Measurements from ENCODE around the gene FTCD.

FTCD gene

DNA sequence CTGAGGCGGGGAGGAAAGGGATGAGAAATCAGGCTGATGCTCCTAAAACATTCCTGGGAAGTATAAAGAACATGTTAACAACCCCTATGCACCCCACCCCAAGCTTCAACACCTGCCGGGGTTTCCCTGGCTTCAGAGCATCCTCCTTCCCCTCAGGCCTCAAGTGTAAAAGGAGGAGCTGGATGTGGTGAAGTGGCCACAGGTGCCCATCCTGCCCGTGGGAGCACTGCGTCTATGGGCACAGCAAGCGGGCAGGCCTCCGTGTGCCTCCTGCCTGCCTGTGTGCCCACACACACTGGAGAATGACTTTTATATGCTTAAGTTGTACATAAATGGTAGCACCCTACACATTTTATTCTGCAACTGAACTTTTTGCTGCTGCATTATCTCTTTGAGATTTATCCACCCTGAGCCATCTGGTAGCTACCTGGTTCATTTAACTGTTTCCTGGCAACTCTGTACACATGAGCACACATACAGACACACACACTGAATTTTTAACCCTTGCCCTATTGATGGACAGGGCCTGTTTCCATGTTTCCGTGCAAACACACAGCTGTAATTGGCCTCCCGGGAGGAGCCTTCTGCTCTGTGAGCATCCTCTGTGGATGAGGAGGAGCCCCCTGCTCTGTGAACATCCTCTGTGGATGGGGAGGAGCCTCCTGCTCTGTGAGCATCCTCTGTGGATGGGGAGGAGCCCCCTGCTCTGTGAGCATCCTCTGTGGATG is 13.4 kb upstream of the FTCD start:
- no peak for DNase-seq
- TF ChIP-seq POLR2A (IDR thresholded peaks at IDR 0.05; ENCODE audit: low read length) = no peak
- no peak for TF ChIP-seq GATA1 (IDR thresholded peaks at IDR 0.05; ENCODE audit: low read depth, low read length)

DNA sequence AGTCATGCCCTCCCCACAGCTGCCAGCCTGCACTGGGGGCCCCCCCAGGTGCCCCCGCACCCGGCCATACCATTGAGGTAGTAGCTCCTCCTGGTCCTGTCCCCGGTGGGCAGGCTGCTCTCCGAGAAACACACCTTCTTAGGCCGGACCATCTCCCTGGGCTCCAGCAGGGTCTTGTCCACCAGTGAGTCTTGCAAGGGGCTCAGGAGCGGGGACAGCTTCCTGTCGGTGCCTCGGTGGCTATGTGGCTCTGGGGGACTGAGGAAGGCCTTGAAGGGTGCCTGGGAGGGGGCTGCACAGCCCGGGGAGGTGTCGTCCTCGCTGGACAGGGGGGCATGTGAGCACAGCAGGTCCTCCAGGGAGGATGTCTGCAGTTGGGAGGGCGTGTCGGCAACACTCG is 12.9 kb upstream of the FTCD start:
- no peak for DNase-seq
- no peak for TF ChIP-seq POLR2A (IDR thresholded peaks at IDR 0.05; ENCODE audit: low read length)
- no peak for TF ChIP-seq GATA1 (IDR thresholded peaks at IDR 0.05; ENCODE audit: low read depth, low read length)

DNA sequence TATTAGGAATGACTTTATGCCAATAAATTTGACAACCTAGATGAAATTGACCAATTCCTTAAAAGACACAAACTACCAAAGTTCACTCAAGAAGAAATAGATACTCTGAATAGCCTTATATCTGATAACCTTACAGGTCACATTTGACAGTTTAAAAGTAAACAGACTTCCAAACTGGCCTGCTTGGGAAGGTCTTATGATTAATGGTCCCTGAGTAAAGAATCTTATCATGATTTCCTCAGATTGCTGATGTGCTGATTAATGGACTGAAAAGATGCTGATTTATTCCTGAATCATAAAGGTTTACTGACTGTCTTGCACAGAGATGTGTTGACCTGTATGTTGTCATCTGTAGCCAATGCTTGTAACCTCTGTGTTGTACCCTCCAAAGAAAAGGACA is 9.7 kb upstream of the FTCD start:
- TF ChIP-seq GATA1 (IDR thresholded peaks at IDR 0.05; ENCODE audit: low read depth, low read length) = no peak
- no peak for TF ChIP-seq POLR2A (IDR thresholded peaks at IDR 0.05; ENCODE audit: low read length)
- no peak for DNase-seq

DNA sequence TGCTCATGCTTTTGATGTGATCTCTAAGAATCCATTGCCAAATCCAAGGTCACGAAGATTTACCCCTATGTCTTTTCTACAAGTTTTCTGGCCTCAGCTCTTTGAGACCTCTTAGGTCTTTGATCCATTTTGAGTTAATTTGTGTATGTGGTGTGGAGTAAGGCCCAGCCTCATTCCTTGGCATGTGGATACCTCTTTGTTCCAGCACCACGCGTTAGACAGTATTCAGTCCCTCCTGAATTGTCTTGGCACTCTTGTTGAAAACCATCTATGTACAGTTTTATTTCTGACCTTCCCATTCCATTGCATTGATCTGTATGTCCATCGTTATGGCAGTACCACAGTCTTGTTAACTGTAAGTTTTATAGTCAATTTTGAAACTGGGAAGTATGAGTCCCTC is 8.0 kb upstream of the FTCD start:
- TF ChIP-seq GATA1 (IDR thresholded peaks at IDR 0.05; ENCODE audit: low read depth, low read length) (no peak), POLR2A (IDR thresholded peaks at IDR 0.05; ENCODE audit: low read length) (no peak)
- DNase-seq = no peak

DNA sequence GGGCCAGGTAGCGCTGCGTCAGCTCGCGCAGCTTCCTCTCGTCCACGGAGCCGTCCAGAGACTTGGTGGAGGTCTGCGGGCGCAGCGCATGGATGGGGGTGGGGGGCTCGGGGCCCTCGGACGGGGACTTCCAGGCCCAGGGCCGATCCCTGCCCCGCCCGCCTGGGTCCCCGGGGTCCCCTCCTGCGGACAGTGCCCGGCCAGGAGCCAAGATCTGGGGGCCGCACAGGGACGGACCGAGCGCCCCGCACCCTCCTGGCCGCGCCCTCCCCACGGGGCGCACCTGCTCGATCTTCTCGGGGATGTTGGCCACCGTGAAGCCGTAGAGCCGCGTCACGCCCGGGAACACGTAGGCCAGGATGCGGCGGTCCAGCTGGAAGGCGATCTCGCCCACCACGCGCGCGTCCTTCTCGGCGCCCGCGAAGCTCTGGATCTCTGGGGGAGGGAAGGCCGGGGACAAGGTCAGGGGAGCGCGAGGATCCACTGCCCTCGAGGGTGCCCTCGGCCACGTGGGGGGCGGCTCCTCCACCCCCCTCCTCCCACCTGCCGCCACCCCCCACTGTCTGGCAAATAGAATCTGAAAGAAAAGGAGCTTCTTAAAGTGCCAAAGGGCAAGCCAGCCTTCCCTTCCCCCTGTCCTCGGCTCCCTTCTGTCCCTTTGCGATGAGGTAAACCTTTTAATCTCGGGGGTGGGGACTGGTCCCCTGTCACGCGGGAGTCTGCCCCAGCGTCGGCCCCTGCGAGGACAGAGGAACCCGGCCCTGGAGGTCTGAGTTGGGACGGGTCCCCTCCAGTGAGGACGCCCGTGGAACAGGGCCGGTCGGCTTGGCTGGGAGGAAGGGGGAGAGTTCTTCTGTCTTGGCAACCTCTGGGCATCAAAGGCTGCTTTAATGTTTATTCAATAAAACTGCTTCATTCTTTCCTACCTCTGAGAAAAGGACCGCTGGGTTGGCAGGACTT is 6.5 kb upstream of the FTCD start:
- TF ChIP-seq GATA1 (IDR thresholded peaks at IDR 0.05; ENCODE audit: low read depth, low read length) = no peak
- TF ChIP-seq POLR2A (IDR thresholded peaks at IDR 0.05; ENCODE audit: low read length) = no peak
- DNase-seq = no peak

DNA sequence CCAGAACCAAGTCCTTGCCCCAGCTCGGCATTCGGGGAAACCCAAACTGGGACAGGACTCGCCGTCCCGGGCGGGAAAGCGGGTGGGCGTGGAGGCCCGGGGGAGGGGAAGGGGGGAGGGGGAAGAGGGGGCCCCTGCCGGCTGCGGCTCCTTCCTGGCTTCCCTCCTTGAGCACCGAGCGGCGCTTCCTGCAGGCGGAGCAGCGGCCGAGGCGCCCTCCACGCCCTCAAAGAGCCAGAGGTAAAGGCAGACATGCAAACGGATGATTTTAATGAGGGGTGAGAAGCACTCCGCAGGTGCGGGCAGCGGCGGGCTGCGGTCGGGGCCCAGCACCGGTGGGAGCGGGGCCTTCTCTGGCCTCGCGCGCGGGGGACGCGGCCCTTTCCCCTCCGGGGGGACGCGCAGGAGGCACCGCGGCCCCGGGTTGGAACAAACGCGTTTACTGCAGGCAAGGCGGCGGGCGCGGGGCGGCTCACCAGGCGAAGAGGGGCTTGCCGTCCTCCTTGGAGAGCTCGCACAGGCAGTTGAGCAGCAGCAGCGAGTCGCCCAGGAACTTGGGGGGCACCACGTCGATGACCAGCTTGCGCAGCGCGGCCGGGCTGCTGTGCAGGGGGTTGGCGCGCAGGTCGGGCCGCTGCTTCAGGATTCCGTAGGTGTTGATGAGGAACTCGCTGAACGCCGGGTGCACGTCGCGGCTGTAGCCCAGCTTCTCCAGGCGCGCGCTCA is 5.7 kb upstream of the FTCD start:
- no peak for TF ChIP-seq GATA1 (IDR thresholded peaks at IDR 0.05; ENCODE audit: low read depth, low read length)
- no peak for TF ChIP-seq POLR2A (IDR thresholded peaks at IDR 0.05; ENCODE audit: low read length)
- peak; percentile 17 to 42 for DNase-seq

DNA sequence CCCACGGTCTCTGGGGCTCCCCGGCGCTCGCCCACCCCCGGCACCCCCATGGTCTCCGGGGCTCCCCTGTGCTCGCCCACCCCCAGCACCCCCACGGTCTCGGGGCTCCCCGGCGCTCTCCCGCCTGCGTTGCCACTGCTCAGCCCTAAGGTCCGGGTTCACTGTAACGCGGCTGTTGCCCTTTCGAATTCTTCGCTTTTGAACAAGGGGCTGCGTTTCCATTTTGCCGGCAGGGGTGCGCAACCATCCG is 5.2 kb upstream of the FTCD start:
- DNase-seq = no peak
- TF ChIP-seq POLR2A (IDR thresholded peaks at IDR 0.05; ENCODE audit: low read length) = no peak
- TF ChIP-seq GATA1 (IDR thresholded peaks at IDR 0.05; ENCODE audit: low read depth, low read length) = no peak

DNA sequence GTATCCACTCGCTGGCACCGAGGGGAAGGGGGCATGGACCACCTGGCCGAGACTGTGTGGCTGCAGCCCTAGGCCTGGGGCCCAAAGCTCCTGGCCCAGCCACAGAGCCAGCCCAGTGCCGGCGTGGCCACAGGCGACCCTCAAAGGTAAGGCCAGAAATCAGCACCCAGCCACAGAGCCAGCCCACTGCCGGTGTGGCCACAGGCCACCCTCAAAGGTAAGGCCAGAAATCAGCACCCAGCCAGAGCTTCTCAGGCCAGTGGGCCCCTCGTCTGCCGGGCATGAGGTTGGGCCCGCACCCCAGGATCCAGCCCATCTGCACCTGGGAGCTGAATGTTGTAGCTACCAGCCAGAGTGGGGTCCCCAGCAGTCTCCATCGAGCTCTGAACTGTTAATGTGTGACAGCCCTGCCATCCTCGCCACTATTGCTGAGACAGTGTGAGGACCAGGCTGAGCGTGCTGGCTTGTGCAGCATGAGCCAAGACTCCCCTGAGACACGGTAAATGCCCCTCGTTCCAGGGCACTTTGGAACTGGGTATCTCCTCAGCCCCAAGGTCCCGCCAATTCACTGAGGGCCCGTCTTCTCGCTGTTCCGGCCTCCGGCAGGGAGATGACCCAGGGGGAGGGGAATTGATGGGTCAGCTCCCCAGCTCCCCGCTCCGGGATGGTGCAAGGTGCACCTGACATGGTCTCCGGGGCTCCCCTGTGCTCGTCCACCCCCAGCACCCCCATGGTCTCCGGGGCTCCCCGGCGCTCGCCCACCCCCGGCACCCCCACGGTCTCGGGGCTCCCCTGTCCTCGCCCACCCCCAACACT is 4.7 kb upstream of the FTCD start:
- no peak for DNase-seq
- no peak for TF ChIP-seq GATA1 (IDR thresholded peaks at IDR 0.05; ENCODE audit: low read depth, low read length)
- TF ChIP-seq POLR2A (IDR thresholded peaks at IDR 0.05; ENCODE audit: low read length) = no peak

DNA sequence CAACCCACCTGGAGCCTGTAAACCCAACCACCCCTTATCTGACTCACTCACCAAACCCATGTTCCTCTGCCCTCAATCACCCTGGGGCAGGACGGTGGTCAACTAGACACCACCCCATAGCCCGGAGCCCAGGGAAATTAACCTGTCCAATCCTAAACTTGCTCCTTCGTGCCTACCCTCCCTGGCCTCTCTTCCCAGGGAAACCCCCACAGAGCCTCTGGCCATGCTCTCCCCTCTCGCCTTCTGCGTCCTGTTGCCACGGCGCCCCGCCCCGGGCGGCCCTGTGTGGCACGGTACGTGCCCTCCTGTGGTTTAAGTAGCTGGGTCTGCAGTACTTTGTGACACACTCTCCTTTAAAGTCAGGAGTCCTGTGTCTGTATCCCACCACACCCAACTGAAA is 4.0 kb upstream of the FTCD start:
- no peak for TF ChIP-seq GATA1 (IDR thresholded peaks at IDR 0.05; ENCODE audit: low read depth, low read length)
- TF ChIP-seq POLR2A (IDR thresholded peaks at IDR 0.05; ENCODE audit: low read length) = no peak
- DNase-seq = no peak

DNA sequence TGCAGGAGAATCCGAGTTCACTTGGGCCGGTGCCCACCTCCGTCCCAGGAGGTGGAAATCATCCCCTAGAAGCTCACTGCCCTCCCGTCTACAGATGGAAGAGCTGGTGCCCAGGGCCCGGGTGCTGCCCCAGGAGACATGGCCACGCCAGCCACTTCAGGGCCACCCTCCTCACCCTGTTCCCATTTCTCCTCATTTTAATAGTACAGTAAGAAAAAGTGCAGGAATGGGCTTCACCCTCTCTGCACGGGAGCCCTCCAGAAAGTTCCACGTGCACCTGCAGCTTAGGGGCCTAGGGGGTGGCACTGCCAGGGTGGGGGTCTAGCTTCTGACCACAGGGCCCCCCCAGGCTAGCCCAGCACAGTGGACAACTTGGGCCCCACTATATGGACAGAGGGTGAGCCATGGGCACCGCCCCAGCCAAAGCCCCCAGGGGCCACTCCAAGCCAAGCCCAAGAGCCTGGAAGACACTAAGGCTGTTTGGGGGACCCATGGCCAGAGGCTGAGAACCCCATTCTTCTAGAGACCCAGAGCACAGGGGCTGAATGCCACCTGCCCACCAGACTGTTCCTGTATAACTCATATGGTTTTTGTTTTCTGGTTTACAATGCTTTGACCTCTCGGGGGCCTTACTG is 3.4 kb upstream of the FTCD start:
- TF ChIP-seq GATA1 (IDR thresholded peaks at IDR 0.05; ENCODE audit: low read depth, low read length) (no peak), POLR2A (IDR thresholded peaks at IDR 0.05; ENCODE audit: low read length) (no peak)
- DNase-seq = no peak

DNA sequence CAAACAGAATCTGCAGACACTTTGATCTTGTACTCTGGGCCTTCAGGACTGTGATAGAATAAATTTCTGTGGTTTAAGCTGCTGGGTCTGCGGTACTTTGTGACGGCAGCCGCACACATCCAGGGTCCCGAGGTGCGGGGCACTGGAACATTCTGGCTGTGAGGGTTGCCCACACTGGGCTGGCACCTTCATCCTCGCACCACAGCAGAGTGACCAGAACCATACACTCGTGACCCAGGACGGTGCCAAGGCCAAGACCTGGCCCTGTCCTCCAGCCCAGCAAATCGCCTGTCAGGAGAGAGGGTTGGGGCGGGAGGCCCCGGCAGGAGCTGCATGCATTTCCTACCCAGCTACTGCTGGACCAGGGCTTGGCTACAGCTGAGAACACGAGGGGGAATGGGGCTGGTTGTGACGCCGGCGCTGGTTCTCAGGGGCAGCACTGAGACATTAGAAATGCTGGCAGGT is 2.6 kb upstream of the FTCD start:
- DNase-seq = no peak
- TF ChIP-seq GATA1 (IDR thresholded peaks at IDR 0.05; ENCODE audit: low read depth, low read length) (no peak), POLR2A (IDR thresholded peaks at IDR 0.05; ENCODE audit: low read length) (no peak)

DNA sequence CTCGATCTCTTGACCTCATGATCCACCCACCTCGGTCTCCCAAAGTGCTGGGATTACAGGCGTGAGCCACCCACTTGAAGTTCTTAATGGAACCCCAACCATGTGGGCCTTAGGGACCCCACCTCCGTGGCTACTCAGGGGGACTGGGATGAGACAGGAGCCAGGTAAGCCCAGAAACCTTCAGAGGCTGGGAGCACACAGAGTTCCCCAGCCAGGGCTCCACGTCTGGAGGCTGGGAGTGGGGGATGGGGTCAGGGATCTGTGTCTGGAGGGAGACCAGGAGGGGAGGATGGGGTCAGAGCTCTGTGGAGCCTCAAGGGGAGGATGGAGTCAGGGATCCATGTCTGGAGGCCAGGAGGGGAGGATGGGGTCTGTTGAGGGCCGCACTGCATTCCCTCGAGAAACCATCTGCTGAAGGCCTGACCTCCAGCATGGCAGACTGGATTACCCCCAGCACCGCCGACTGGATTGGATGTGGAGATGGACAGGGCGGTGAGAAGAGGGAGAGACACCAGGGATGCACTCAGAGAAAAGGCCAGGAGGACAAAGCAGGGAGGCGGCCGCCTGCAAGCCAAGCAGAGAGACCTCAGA is 2.1 kb upstream of the FTCD start:
- TF ChIP-seq POLR2A (IDR thresholded peaks at IDR 0.05; ENCODE audit: low read length) (no peak), GATA1 (IDR thresholded peaks at IDR 0.05; ENCODE audit: low read depth, low read length) (no peak)
- no peak for DNase-seq

DNA sequence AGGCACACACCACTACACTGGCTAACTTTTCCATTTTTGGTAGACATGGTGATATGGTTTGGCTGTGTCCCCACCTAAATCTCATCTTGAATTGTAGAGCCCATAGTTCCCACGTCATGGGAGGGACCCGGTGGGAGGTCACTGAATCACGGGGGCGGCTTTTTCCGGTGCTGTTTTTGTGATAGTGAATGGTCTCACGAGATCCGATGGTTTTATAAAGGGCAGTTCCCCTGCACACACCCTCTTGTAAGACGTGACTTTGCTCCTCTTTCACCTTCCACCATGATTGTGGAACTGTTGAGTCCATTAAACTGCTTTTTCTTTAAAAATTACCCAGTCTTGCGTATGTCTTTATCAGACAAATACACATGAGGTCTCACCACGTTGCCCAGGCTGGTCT is 1.3 kb upstream of the FTCD start:
- TF ChIP-seq GATA1 (IDR thresholded peaks at IDR 0.05; ENCODE audit: low read depth, low read length) = no peak
- TF ChIP-seq POLR2A (IDR thresholded peaks at IDR 0.05; ENCODE audit: low read length) = no peak
- DNase-seq = no peak
